ENCODE data around the gene ODAD2. TPM values are rescaled to one million over a fixed set of nuclear protein-coding genes. Genes with fewer than 3 reads are reported as not detected.

ODAD2 gene
- total and polyA plus RNA-seq, 2 of the 8 experiments (the other 6 are each of a cell fraction or from before 2014, with no cell fraction given): 0.95 to 4.3 TPM

GRCh38 chr10:27770181-27770580 is 228.7 kb downstream of the ODAD2 start (continued):
- no peak for TF ChIP-seq KDM1A (IDR thresholded peaks at IDR 0.05; ENCODE audit: borderline replicate concordance, low read length)
- TF ChIP-seq EGR1 (IDR thresholded peaks at IDR 0.05; ENCODE audit: borderline replicate concordance, low read depth, low read length): no peak
- no peak for TF ChIP-seq RFX5 (IDR thresholded peaks at IDR 0.05; ENCODE audit: borderline replicate concordance, low read depth, low read length)
- no peak for TF ChIP-seq TAF1 (IDR thresholded peaks at IDR 0.05; ENCODE audit: low read depth, low read length)
- no peak for TF ChIP-seq SP2 (IDR thresholded peaks at IDR 0.05; ENCODE audit: low read length)

Small RNAs within 50 kb of the gene (small RNA-seq; reads per million reads assigned to genes)
- gene MRPS21P5 (ENCODE audit: insufficient read depth) (not detected), gene RN7SKP132 (ENCODE audit: insufficient read depth) (not detected)

All from H1 (cell line).